Ascending aorta (tissue), 2 donors: ENCODE results near the gene SYT1. TPM values are rescaled to one million over a fixed set of nuclear protein-coding genes. Genes with fewer than 3 reads are reported as not detected.

ENCODE experiments used
- DNase-seq, 2 donors: peaks; one replicate each; pipeline ENCODE4 v3.0.0-alpha.2; 2019; ENCODE audit warnings: low spot score in 2 of 2
- H3K27ac ChIP-seq, 2 donors: fragments of 200-600 bp; sonication (generic); one replicate each; pipeline ENCODE4 v1.5.1; 2016 to 2017; ENCODE audit warnings: mild to moderate bottlenecking in 1 of 2
- H3K27me3 ChIP-seq: fragments of 200-600 bp; sonication (generic); one replicate; pipeline ENCODE4 v1.5.1; 2017
- H3K36me3 ChIP-seq, 2 donors: fragments of 200-600 bp; sonication (generic); one replicate each; pipeline ENCODE4 v1.5.1; 2016
- H3K4me1 ChIP-seq, 2 donors: fragments of 200-600 bp; sonication (generic); one replicate each; pipeline ENCODE4 v1.5.1; 2016 to 2017; ENCODE audit warnings: mild to moderate bottlenecking in 1 of 2
- H3K4me3 ChIP-seq, 2 donors: fragments of 200-600 bp; sonication (generic); one replicate each; pipeline ENCODE4 v1.5.1; 2016 to 2017; ENCODE audit warnings: mild to moderate bottlenecking in 1 of 2
- H3K9me3 ChIP-seq, 2 donors: fragments of 200-600 bp; sonication (generic); one replicate each; pipeline ENCODE4 v1.5.1; 2016
- CTCF ChIP-seq, 3 experiments: fragments of 200-600 bp in 2 of 3; fragments of 450-650 bp in 1 of 3; sonication (generic) in 2 of 3; IDR thresholded peaks; one replicate each; pipeline ENCODE4 v1.5.1; 2016 to 2019; ENCODE audit warnings: antibody characterized with exemption in 3 of 3, mild to moderate bottlenecking in 1 of 3, moderate library complexity in 1 of 3
- intact Hi-C: fragments of 100-400 bp; cut with DNase I; formaldehyde crosslinking; loops from one replicate; pipeline ENCODE4 v1.15.1; 2023
- total RNA-seq: library from RNA; depleted of rRNA; stranded (reverse); fragments of >200 nt; gene quantifications from one replicate; pipeline ENCODE4 v1.1.0, GENCODE V29; 2016

Gene SYT1
- total RNA-seq, 1 donor from 2014 or later = 0.64 TPM

- DNase-seq = no peak
- Histone ChIP-seq H3K27me3 (no peaks in the 10 kb centered on the region), H3K4me3 (no peak overlapping the region), H3K36me3 (no peaks in the 10 kb centered on the region), H3K9me3 (no peaks in the 10 kb centered on the region), H3K27ac (no peak overlapping the region), H3K4me1 (no peaks in the 10 kb centered on the region)
- intact Hi-C loops = no loop called here
- TF ChIP-seq CTCF (IDR thresholded peaks at IDR 0.05) = no peak
These were observed 435.0 kb downstream of the SYT1 start for GRCh38 chr12:79299447-79300198.

- intact Hi-C loops = no loop called here
- Histone ChIP-seq H3K27me3 (no peaks in the 10 kb centered on the region), H3K36me3 (no peaks in the 10 kb centered on the region), H3K4me1 (no peaks in the 10 kb centered on the region), H3K4me3 (no peak overlapping the region), H3K27ac (no peak overlapping the region), H3K9me3 (no peaks in the 10 kb centered on the region)
- DNase-seq = no peak
- TF ChIP-seq CTCF (IDR thresholded peaks at IDR 0.05) = no peak
These were observed 435.6 kb downstream of the SYT1 start for GRCh38 chr12:79300199-79300568.

GRCh38 chr12:79301181-79301580 is 436.6 kb downstream of the SYT1 start:
- Histone ChIP-seq H3K4me1 (no peaks in the 10 kb centered on the region), H3K36me3 (no peaks in the 10 kb centered on the region), H3K27me3 (no peaks in the 10 kb centered on the region), H3K27ac (no peak overlapping the region), H3K4me3 (no peak overlapping the region), H3K9me3 (no peaks in the 10 kb centered on the region)
- TF ChIP-seq CTCF (IDR thresholded peaks at IDR 0.05) = no peak
- intact Hi-C loops = no loop called here
- DNase-seq = no peak

- DNase-seq = no peak
- Histone ChIP-seq H3K27ac (no peak overlapping the region), H3K4me1 (no peaks in the 10 kb centered on the region), H3K9me3 (no peaks in the 10 kb centered on the region), H3K36me3 (no peaks in the 10 kb centered on the region), H3K4me3 (no peak overlapping the region), H3K27me3 (no peaks in the 10 kb centered on the region)
- TF ChIP-seq CTCF (IDR thresholded peaks at IDR 0.05) = no peak
- intact Hi-C loops = no loop called here
These were observed 437.7 kb downstream of the SYT1 start for GRCh38 chr12:79302162-79302814.

- Histone ChIP-seq H3K9me3 (no peaks in the 10 kb centered on the region), H3K36me3 (no peaks in the 10 kb centered on the region), H3K27me3 (no peaks in the 10 kb centered on the region), H3K4me1 (no peaks in the 10 kb centered on the region), H3K4me3 (no peak overlapping the region), H3K27ac (no peak overlapping the region)
- no peak for DNase-seq
- TF ChIP-seq CTCF (IDR thresholded peaks at IDR 0.05) = no peak
- intact Hi-C loops = no loop called here
These were observed 442.8 kb downstream of the SYT1 start for GRCh38 chr12:79307340-79307739.
